Measurements from ENCODE around the gene TRMT61A. TPM values are rescaled to one million over a fixed set of nuclear protein-coding genes. Genes with fewer than 3 reads are reported as not detected.

Gene TRMT61A
- polyA plus RNA-seq (2012; ENCODE audit: missing spikeins) = 2.5 TPM

DNA sequence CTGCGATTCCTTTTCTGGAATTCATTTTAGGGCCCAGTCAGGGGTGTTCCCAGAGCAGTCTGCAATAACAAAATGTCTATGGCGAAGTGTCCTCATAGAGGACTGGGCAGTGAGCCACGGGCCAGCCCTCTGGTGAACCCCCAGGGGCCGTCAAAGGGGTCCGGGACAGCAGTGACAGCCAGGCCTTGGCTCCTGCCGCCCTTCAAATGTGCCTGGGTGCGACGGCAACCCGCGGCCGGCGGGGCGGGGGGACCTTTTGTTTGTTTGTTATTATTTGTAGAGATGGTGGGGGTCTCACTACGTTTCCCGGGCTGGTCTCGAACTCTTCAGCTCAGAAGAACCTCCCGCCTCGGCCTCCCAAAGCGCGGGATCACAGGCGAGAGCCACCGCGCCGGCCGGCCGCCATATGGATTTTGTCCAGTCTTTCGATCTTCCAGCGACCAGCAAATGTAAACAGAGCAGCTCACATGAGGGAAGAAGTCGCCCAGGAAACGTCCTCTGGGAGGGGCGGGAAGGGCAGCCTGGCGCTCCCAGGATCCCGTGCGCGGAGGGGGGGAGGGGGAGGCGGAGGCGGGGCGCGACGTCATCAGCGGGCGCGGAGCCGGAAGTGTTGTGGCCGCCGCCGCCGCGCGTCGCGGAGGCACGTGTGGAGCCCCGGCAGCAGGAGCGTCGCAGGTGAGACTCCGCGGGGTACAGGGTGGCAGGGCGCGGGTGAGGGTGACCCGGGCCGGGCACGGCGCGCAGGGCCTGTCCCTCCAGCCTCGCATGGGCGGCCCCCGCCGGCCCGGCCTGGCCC lies at the start of gene TRMT61A:
TSS of gene TRMT61A (plus strand) at position 610 of the 796 bp plus-strand sequence. CDS start 783 bp downstream, outside the sequence.
- FAIRE-seq (peak; percentile 82), DNase-seq (ENCODE audit: insufficient read length) (peak; percentile 98)
- TF ChIP-seq TAF1 (IDR thresholded peaks at IDR 0.05; ENCODE audit: borderline replicate concordance, low read depth, low read length) = 0 out of 2 replicates have a peak, but pooled peaks have one; percentile 15
- no peak; the same call in 1 of the 2 replicates for TF ChIP-seq POLR2AphosphoS5 (IDR thresholded peaks at IDR 0.05; ENCODE audit: low read depth, low read length)
- TF ChIP-seq POLR2A (IDR thresholded peaks at IDR 0.05; ENCODE audit: low read depth, low read length) = peak; percentile 76; the same call in 1 of the 2 replicates

DNA sequence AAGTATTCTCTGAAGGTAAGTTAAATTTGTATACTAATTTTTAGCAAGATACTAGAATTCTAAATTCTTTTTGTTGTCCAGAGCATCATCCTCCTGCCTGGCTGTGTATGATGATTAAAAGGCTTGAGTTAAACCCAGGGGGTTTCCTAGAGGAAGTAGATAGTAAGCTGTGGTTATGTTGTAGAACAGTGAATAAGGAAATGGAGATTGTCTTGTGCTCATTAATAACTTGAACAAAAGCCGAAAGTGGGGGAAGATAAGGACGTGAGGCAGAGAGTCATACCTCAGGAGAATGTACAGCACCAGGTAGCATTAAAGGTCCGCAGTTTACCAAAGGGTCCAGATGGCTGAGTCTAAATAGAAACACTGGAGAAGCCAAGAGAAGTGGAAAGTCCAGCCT lies 48.4 kb upstream of the TRMT61A start:
- no peak for DNase-seq (ENCODE audit: insufficient read length)
- no peak for TF ChIP-seq POLR2AphosphoS5 (IDR thresholded peaks at IDR 0.05; ENCODE audit: low read depth, low read length)
- no peak for TF ChIP-seq POLR2A (IDR thresholded peaks at IDR 0.05; ENCODE audit: low read depth, low read length)
- no peak for TF ChIP-seq TAF1 (IDR thresholded peaks at IDR 0.05; ENCODE audit: borderline replicate concordance, low read depth, low read length)
- FAIRE-seq = peak; percentile 85

DNA sequence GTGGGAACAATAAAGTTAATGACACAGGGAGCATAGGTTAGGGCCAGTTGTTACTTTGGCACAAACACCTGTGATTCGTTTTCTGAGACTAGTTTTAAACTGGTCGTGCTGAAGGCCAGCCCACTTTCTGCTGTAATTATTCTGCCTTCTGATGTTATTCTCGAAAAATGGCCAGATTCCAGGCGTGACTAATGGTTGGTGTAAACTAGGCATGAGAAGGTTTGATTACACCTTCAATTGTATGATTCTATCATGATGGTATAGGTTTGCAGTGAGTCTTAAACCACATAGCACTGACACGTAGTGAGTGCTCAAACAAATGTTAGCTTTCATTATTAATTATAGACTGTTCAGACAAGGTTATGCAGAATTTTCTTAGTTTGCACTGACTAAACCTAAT lies 45.4 kb upstream of the TRMT61A start:
- no peak for DNase-seq (ENCODE audit: insufficient read length)
- FAIRE-seq = no peak

DNA sequence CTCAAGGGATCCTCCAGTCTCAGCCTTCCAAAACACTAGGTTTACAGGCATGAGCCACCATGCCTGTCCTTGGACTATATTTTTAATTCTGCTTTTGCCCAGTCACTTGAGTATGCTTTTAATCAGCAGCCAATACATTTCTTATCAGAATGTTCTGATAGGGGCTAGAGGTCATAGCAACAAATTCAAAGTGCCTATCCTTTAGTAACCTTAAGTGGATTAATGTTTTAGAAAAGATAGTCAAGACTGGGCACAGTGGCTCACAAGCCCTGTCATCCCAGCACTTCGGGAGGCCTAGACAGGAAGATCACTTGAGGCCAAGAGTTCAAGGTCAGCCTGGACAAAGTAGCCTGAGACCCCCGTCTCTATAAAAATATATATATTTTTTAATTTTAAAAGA lies 43.5 kb upstream of the TRMT61A start:
- TF ChIP-seq TAF1 (IDR thresholded peaks at IDR 0.05; ENCODE audit: borderline replicate concordance, low read depth, low read length) (no peak), POLR2AphosphoS5 (IDR thresholded peaks at IDR 0.05; ENCODE audit: low read depth, low read length) (no peak), POLR2A (IDR thresholded peaks at IDR 0.05; ENCODE audit: low read depth, low read length) (no peak)
- DNase-seq (ENCODE audit: insufficient read length) = no peak
- no peak for FAIRE-seq

More for the DNA sequence above, 45.4 kb upstream of the TRMT61A start:
- TF ChIP-seq TAF1 (IDR thresholded peaks at IDR 0.05; ENCODE audit: borderline replicate concordance, low read depth, low read length) (no peak), POLR2A (IDR thresholded peaks at IDR 0.05; ENCODE audit: low read depth, low read length) (no peak), POLR2AphosphoS5 (IDR thresholded peaks at IDR 0.05; ENCODE audit: low read depth, low read length) (no peak)

DNA sequence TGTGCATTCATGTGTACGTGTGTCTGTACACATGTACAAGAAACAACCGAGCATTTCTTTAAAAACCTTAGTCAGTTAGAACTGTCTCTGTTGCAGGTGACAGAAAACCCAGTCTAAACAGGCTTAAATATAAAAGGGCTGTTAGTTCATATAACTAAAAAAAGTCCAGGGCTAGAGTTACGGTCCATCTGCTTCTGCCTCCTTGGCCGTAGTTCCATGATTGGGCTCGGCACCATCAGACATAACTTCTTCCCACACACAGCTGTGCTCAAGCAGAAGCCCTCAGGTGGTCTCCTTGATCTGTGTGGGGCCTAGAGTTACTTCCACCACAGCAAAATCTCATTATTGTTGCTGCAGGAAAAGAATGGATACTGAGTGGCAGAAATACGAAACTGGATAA lies 40.9 kb upstream of the TRMT61A start:
- TF ChIP-seq POLR2A (IDR thresholded peaks at IDR 0.05; ENCODE audit: low read depth, low read length) = no peak
- no peak for TF ChIP-seq TAF1 (IDR thresholded peaks at IDR 0.05; ENCODE audit: borderline replicate concordance, low read depth, low read length)
- no peak for TF ChIP-seq POLR2AphosphoS5 (IDR thresholded peaks at IDR 0.05; ENCODE audit: low read depth, low read length)
- DNase-seq (ENCODE audit: insufficient read length) (no peak), FAIRE-seq (no peak)

DNA sequence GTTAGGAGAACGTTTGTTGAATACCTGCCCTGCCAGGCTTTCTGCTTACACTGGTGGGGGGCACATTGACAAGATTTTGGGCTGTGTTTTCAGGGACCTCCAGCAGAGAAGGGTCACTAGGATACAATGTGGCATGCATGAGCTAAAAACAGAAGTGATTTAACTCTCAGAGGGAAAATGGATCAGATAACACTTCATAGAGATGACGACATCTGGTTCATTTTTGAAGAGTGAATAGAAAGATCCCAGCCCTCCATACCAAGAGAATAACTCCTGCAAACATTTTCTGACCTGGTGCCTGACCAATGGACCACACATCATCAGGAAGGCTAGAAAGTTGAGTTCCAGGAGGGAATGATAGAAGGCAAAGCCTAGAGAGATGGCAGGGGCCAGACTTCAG lies 40.0 kb upstream of the TRMT61A start:
- FAIRE-seq (no peak), DNase-seq (ENCODE audit: insufficient read length) (no peak)
- no peak for TF ChIP-seq TAF1 (IDR thresholded peaks at IDR 0.05; ENCODE audit: borderline replicate concordance, low read depth, low read length)
- TF ChIP-seq POLR2AphosphoS5 (IDR thresholded peaks at IDR 0.05; ENCODE audit: low read depth, low read length) = no peak
- TF ChIP-seq POLR2A (IDR thresholded peaks at IDR 0.05; ENCODE audit: low read depth, low read length) = no peak

DNA sequence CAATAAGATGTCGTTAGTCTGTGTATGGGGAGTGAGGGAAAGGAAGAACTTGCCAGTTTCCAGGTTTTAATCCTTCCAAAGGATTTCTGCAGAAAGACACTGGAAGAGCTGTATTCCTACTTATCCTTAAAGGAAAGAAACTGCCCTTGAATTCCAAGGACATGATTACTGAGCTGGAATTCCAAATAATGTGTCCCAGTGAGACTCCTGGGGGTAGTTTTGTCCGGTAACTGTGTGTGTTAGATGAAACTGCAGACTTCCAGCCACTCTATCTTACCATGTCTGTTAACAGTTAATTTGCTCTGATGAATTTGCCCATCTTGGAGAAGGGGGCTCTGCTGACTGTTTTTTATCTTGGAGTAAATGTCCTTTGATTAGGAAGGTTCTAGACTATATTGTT lies 39.4 kb upstream of the TRMT61A start:
- DNase-seq (ENCODE audit: insufficient read length) = no peak
- FAIRE-seq = no peak
- TF ChIP-seq POLR2A (IDR thresholded peaks at IDR 0.05; ENCODE audit: low read depth, low read length) (no peak), POLR2AphosphoS5 (IDR thresholded peaks at IDR 0.05; ENCODE audit: low read depth, low read length) (no peak), TAF1 (IDR thresholded peaks at IDR 0.05; ENCODE audit: borderline replicate concordance, low read depth, low read length) (no peak)

DNA sequence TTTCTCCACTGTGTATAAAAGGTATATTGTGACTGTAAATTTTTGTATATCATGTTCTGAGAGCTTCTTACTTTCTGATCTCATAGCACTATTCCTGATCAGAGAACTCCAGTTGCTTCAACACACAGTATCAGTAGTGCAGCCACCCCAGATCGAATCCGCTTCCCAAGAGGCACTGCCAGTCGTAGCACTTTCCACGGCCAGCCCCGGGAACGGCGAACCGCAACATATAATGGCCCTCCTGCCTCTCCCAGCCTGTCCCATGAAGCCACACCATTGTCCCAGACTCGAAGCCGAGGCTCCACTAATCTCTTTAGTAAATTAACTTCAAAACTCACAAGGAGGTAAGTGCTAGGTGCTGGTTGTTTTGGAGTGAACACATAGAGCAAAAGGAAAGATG lies 37.3 kb upstream of the TRMT61A start:
- TF ChIP-seq TAF1 (IDR thresholded peaks at IDR 0.05; ENCODE audit: borderline replicate concordance, low read depth, low read length) (no peak), POLR2A (IDR thresholded peaks at IDR 0.05; ENCODE audit: low read depth, low read length) (no peak), POLR2AphosphoS5 (IDR thresholded peaks at IDR 0.05; ENCODE audit: low read depth, low read length) (no peak)
- FAIRE-seq (no peak), DNase-seq (ENCODE audit: insufficient read length) (no peak)

DNA sequence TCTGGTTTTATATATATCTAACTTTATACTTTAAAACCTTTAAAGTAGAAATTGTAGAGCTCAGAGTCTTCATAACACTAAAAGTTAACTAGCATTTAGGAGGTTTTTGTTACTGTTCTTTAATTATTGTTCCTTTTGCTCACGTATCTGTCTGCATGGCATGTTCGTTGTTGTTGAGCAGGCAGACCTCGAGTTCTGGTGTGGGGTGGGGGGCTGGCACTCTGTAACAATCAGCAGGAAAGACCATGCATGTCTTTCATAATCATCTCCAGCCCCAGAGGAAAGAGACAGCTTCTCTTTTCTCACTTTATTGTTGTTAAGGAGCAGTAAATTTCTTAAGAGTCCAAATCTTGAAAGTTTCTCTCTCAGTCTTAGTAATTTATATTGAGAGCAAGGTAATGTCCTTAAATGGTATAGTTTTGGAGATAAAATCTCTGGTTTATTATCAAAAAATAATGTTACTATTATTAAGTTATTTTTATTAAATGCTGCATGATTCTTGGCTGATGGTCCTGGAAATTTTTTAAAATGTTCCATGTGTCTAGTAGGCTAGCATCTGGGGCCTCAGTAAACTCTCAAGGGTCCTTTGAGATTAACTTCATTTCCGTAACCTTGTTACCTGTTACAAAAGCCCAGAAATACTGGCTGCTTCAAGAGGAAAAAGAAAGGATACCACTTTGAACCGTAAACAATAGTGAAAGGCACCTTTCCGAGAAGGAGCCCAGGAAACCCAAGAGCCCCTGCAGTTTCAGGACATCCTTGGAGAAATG lies 36.7 kb upstream of the TRMT61A start:
- FAIRE-seq = no peak
- TF ChIP-seq POLR2AphosphoS5 (IDR thresholded peaks at IDR 0.05; ENCODE audit: low read depth, low read length) = no peak
- TF ChIP-seq POLR2A (IDR thresholded peaks at IDR 0.05; ENCODE audit: low read depth, low read length) = no peak
- no peak for TF ChIP-seq TAF1 (IDR thresholded peaks at IDR 0.05; ENCODE audit: borderline replicate concordance, low read depth, low read length)
- DNase-seq (ENCODE audit: insufficient read length) = no peak

DNA sequence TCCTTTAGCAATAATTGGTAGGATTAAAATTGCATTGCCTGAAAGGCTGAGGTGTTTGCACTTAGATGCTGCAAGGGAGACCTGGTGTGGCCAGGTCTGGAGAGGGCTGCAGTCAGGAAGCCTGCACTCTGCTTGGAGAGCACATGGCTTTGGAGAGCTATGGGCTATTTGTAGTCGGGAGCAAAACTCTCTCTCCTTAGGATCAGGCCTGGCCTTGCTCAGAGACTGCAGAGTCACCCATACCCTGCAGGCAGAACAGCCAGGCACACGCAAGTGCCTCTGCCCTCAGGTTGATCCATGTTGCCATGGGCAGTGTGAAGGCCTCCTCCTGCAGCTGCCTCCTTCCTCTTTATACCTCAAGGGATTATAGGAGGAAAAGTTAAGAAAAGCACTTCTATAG lies 33.1 kb upstream of the TRMT61A start:
- no peak for FAIRE-seq

DNA sequence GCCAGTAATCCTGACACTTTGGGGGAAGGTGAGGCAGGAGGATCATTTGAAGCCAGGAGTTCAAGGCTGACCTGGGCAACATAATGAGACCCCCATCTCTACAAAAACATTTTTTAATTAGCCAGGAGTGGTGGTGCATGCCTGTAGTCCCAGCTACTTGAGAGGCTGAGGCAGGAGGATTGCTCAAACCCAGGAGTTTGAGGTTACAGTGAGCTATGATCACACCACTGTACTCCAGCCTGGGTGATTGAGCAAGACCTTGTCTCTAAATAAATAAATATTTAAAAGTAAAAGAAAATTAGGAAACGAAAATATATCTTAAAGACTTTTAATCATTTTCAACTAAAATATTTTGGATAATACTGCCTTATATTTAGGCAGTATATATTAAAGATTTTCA lies 32.2 kb upstream of the TRMT61A start:
- TF ChIP-seq POLR2AphosphoS5 (IDR thresholded peaks at IDR 0.05; ENCODE audit: low read depth, low read length) (no peak), TAF1 (IDR thresholded peaks at IDR 0.05; ENCODE audit: borderline replicate concordance, low read depth, low read length) (no peak), POLR2A (IDR thresholded peaks at IDR 0.05; ENCODE audit: low read depth, low read length) (no peak)
- DNase-seq (ENCODE audit: insufficient read length) (no peak), FAIRE-seq (no peak)

More for the DNA sequence above, 33.1 kb upstream of the TRMT61A start:
- TF ChIP-seq POLR2AphosphoS5 (IDR thresholded peaks at IDR 0.05; ENCODE audit: low read depth, low read length) (no peak), POLR2A (IDR thresholded peaks at IDR 0.05; ENCODE audit: low read depth, low read length) (no peak), TAF1 (IDR thresholded peaks at IDR 0.05; ENCODE audit: borderline replicate concordance, low read depth, low read length) (no peak)
- DNase-seq (ENCODE audit: insufficient read length) = no peak

Measured in GM12892 (cell line).